HG03354 (cell line): Measurements from ENCODE around the gene DOK4.
"Not testable (repeated sequence)": the region's sequence is repeated elsewhere in the genome, so short reads cannot be mapped to it uniquely, and the experiment has no call there.

ENCODE experiments used
- ATAC-seq: cut with Tn5 transposase; IDR thresholded peaks from one replicate; pipeline ENCODE4 v1.9.1; 2021; ENCODE audit warnings: mild to moderate bottlenecking; ENCODE audit not compliant: unreplicated experiment, poor library complexity, severe bottlenecking

The DOK4 gene

DNA sequence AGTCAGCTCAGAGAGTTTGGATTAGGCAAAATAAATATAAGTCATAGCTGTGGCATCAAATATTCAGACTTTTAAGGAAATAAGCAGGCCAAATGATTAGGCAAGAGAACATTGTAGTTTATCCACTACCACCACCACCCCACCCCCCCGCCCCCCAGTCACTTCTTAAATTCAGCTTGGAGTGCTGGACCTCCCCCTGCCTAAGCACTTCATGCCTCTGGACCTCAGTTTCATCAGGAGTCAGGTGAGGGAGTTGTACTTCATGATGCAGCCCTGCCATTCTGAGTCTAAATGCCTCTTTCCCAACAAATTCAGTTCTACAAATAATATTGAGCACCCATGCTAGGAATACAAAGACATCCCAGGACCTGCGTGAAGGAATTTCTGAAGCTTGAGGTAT lies 21.8 kb downstream of the DOK4 start:
- ATAC-seq: no peak

DNA sequence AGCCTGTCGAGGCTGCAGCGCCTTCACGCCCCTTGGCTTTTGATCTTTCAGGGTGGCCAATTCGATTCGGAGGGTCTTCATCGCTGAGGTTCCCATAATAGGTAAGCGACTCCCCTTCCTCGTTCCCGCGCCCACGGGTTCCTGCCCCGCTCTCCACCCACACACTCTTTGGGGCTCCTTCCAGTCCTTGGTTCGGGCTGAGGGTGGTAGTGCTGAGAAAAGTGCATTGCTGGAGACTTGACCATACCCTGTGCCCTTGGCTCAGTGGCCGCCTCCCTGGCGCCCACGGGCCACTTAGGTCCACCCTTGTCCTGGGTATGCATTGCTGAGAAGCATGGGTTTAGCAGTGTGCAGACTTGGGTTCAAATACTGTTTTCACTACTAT lies 23.3 kb downstream of the DOK4 start:
- ATAC-seq: peak; percentile 28

DNA sequence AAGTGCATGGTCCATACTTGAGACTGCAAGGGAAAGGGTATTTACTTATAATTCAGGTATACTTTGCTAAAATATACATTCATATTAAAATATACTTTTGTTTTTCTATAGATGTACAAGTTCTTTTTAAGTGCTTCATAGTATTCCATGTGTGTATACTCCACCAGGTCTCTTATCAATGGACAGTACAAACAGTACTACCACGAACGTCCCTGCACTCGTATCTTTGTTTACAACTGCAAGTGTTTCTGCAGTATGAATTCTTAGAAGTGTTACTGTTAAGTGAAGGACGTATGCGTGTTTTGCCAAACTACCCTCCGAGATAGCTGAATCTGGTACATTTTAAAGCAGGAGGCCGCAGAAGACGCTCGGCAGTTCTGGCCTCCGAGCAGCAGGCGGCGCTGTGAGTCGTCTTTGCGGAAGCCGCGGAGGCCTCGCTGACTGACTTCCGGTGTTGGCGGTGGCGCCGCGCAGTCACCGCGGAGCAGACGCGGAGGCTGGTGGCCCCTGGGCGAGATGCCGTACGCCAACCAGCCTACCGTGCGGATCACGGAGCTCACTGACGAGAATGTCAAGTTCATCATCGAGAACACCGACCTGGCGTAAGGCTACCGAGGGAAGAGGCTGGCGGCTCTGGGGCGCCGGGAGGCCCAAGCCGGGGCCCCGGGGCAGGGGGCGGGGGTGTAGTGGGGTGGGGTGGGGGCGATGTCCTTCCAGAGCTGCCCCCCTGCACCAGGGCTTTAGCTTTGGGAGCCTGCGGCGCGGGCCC lies 23.9 kb downstream of the DOK4 start, which contains the start of gene POLR2C:
TSS of gene POLR2C (plus strand) at position 471 of the 769 bp plus-strand sequence. CDS start at position 517, 46 bp downstream.
- ATAC-seq: peak; percentile 89

GRCh38 chr16:57452021-57452420 lies 34.3 kb downstream of the DOK4 start:
- no peak for ATAC-seq

- ATAC-seq: peak; percentile 97
Observed at GRCh38 chr16:57447186-57447962, 38.9 kb downstream of the DOK4 start, which contains the start of the genes CIAPIN1 and COQ9. TSS of gene CIAPIN1 (minus strand) at chr16:57447385. CDS start at chr16:57440928, 6,457 bp downstream. TSS of gene COQ9 (plus strand) at chr16:57447479. CDS start at chr16:57447506, 27 bp downstream.

DNA sequence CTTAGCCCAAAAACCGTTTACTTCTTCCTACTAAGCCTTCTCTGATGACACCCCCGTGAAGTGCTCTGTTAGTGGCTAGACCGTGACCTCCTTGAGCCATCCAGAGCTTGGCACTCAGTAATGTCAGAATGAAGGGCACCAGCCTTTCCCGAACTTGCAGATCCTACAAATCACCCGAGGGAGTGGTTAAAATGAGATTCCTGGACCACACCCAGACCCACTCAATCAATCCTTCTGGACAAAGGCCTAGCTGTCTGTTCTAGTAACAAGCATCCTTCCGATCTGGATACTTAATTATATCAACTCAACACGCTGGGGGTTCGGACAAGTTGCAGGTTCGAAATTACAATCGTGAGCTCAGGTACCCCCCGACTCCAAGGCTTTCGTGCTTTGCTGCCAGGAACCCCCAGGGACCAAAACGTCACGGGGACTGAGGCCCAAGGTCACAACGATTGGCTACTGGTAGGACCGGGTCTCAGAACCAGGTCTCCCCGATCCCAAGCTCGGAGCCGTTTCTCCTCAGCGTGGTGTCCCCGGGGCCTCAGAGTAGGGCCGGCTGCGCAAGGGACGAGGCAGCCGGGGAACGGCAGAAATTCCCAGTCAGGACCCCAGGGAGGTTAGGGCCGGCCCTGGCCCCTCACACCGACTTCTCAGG lies 39.6 kb downstream of the DOK4 start:
- peak; percentile 49 for ATAC-seq

DNA sequence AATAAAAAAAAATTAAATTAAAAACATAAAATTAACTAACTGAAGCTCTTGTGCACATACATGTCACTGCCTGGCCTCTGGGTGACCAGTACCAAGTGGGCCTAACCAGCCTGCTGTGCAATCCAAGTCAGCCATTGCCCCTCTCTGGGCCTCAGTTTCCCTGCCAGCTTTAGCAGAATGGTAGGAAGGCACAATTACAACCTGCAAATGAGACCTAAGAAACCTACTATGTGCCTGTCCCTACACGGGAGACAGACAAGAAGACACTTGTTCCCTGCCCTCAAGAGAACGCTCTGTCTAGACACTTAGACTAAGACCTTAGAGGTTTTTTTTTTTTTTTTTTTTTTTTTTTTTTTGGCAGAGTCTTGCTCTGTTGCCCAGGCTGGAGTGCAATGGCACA lies 40.8 kb downstream of the DOK4 start:
- no peak for ATAC-seq

GRCh38 chr16:57444711-57445110 lies 41.6 kb downstream of the DOK4 start:
- no peak for ATAC-seq

DNA sequence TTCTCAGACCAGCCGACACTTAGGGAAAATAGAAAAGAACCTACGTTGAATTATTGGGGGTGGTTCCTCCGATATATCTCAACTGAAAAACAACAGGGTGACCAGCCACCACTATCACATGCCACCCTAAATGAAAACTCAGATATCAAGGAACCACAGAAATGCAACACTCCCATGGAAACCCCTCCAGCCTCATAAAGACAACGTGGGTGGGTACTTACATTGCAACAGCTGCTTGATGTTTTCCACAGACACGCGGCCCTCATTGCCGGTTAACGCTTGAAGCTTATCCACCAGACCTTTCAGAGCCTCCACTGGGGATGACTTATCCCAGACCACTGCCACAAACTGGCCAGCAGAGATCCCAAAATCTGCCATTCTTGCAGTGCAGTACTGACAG lies 45.7 kb downstream of the DOK4 start:
- not testable (repeated sequence) for ATAC-seq

DNA sequence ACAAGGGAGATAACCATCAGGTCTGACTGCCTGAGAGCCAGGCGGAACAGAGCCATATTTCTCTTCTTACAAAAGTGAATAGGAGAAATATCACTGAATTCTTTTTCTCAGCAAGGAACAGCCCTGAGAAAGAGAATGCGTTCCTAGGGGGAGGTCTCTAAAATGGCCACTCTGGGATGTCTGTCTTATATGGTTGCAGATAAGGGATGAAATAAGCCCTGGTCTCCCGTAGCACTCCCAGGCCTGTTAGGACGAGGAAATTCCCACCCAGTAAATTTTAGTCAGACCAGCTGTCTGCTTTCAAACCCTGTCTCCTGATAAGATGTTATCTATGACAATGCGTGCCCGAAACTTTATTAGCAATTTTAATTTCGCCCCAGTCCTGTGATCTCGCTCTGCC lies 46.3 kb downstream of the DOK4 start:
- not testable (repeated sequence) for ATAC-seq

DNA sequence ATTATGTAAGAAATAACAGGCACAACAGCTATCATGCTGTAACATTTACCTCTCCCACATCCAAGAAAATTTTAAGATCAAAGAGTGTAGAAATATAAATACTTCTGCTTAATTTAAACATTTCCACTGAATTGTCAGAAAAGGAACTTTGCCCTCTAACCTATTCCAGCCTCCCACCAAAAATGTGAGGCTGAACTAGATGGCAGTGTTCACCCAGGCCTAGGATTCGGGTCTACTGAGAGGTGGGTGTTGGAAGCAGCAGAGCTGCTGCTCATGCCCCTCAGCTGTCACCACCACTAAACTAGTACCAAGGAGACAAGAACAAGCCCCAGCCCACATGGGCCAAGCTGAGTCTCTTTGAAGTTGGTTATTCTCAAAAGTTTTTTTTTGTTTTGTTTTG lies 50.5 kb downstream of the DOK4 start:
- ATAC-seq: no peak

GRCh38 chr16:57434003-57434402 lies 52.3 kb downstream of the DOK4 start:
- no peak for ATAC-seq

DNA sequence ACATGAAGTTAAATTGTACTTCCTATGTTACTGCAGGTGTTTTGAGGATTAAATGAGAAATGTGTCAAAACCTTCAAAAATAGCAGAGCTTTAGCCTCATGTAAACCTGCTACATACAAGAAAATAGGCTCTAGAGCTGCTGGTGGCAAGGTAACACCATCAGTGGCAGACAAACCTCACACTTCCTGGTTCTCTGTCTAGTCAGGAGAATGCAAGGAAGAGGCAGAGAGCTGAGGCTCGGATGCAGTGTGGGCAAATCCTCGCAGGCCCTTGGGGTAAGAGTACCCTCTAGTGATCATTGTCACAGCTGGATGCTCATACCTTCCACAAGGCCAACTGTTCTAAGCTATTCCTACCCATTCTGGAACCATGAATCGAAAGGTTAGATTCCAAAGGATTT lies 53.3 kb downstream of the DOK4 start:
- ATAC-seq: no peak

DNA sequence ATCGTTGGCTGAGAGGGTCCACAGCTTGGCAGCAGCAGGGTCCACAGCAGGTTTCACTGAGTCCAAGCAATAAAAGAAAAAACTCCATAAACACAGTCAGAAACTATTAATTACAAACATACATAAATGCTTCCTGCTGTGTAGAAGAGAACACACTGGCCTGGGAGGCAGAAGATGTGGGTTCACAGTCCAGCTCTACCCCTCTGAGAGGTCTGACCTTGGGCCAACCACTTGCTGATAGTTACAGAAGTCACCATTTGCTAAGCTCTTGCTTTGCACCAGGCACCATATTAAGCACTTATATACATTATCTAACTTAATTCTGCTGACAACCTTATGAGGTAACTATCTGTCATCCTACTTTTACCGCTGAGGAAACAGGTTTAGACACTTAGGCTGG lies 53.8 kb downstream of the DOK4 start:
- no peak for ATAC-seq

GRCh38 chr16:57430955-57431354 lies 55.3 kb downstream of the DOK4 start:
- ATAC-seq: no peak

GRCh38 chr16:57427824-57428223 lies 58.5 kb downstream of the DOK4 start:
- no peak for ATAC-seq

DNA sequence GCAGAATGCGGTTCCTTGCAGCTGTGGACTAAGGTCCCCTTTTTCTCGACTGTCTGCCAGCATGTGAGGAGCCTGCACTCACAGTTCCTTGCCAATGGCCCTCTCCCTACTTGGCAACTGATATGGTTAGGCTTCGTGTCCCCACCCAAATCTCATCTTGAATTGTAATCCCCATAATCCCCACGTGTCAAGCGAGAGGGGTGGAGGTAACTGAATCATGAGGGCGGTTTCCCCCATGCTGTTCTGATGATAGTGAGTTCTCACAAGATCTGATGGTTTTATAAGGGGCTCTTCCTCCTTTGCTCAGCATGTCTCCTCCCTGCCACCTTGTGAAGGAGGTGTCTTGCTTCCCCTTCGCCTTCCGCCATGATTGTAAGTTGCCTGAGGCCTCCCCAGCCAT lies 59.0 kb downstream of the DOK4 start:
- ATAC-seq: no peak

DNA sequence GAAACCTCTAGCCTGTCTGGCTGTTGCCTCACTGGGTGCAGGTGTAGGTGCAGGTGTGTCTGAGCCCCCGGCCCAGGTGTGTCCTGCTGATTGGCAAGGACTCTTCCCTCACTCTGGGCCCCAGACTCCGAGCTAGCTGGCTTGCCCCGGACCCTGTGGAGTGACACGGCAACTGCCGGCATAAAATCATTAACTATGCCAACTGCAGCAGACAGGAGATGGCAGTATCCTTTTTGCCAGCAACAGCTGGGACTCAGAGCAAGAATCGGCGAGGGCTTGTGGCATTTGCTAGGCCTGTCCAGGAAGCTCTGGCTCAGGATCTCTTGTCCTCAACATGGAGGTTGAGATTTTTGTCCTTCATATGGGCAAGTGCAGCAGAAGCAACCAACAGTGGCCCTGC lies 59.9 kb downstream of the DOK4 start:
- no peak for ATAC-seq

DNA sequence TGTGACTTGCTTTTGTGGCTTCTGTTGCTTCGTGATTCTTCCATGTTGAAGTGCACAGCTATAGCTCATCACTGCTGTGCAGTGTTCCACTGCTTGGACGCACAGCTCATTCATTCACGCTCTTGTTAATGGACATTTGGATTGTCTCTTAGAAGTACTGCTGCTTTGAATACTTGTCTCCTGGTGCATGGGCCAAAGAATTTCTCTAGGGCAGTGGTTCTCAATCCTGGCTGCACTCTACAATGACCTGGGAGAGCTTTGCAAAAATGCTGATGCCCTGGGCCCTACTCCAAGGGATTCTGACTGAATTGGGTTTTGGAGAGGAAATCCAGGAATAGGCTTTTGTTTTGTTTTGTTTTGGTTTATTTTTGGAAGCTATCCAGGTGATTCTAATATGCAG lies 61.7 kb downstream of the DOK4 start:
- ATAC-seq: no peak

- ATAC-seq: no peak
Observed at GRCh38 chr16:57423152-57423551, 63.1 kb downstream of the DOK4 start.
